ENCODE measurements around the gene EDN3.
A peak's percentile ranks its signal among the peaks of the same experiment; 100 is the strongest.

The EDN3 gene

DNA sequence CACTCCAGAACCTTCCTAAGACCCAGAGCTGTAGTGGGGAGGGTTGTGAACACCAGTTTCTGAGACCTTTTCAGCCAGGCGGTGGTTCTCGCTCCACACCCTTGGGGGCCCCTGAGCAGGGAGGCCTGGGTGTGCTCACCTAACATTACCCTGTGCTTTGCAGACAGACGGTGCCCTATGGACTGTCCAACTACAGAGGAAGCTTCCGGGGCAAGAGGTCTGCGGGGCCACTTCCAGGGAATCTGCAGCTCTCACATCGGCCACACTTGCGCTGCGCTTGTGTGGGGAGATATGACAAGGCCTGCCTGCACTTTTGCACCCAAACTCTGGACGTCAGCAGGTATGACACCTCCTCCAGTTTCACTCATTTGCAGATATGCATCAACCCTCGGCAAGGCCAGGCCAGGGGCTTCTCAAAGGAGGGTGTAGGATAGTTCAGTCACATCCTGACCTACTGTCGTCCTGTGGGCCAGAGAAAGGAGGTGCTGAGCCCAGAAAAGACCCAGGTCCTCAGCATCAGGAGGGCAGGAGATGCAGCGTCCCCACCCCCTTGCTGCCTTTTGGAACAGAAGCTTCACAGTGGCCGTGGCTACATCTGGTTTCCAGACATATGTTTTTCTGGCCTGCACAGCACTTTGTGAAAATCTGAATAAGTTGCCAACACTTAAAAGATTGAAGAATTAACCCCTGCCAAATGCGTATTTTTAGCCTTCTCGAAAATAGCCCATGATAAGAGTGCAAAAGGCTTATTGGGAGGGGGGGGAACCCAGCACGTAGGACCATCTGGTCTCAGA lies 20.6 kb downstream of the EDN3 start:
- no peak for TF ChIP-seq SIN3A (IDR thresholded peaks at IDR 0.05; ENCODE audit: borderline replicate concordance, insufficient read depth, low read length)
- no peak for TF ChIP-seq TAF1 (IDR thresholded peaks at IDR 0.05; ENCODE audit: borderline replicate concordance, insufficient read depth, low read length)
- TF ChIP-seq, protein P1, sequence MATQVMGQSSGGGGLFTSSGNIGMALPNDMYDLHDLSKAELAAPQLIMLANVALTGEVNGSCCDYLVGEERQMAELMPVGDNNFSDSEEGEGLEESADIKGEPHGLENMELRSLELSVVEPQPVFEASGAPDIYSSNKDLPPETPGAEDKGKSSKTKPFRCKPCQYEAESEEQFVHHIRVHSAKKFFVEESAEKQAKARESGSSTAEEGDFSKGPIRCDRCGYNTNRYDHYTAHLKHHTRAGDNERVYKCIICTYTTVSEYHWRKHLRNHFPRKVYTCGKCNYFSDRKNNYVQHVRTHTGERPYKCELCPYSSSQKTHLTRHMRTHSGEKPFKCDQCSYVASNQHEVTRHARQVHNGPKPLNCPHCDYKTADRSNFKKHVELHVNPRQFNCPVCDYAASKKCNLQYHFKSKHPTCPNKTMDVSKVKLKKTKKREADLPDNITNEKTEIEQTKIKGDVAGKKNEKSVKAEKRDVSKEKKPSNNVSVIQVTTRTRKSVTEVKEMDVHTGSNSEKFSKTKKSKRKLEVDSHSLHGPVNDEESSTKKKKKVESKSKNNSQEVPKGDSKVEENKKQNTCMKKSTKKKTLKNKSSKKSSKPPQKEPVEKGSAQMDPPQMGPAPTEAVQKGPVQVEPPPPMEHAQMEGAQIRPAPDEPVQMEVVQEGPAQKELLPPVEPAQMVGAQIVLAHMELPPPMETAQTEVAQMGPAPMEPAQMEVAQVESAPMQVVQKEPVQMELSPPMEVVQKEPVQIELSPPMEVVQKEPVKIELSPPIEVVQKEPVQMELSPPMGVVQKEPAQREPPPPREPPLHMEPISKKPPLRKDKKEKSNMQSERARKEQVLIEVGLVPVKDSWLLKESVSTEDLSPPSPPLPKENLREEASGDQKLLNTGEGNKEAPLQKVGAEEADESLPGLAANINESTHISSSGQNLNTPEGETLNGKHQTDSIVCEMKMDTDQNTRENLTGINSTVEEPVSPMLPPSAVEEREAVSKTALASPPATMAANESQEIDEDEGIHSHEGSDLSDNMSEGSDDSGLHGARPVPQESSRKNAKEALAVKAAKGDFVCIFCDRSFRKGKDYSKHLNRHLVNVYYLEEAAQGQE (IDR thresholded peaks at IDR 0.05; ENCODE audit: insufficient read depth in 1 of 2, low read depth in 2 of 2, low read length in 2 of 2) = no peak

DNA sequence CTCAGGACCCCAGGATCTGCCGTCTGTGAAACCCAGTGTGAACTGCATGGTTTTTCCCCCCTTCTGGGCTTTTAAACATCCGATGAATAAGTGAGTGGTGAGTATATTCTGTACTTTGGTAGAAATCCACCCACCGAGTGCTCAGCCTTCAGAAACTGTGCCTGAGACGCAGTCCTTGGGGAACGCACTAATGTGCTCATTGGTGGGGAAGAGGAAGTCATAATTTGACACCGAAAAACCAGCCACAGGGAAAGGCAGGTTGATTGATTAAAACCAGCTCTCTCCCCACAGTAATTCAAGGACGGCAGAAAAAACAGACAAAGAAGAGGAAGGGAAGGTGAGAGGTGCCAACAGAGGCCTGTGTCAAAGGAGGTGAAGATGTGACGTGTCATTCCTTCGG lies 21.7 kb downstream of the EDN3 start:
- TF ChIP-seq, protein P1 (IDR thresholded peaks at IDR 0.05; ENCODE audit: insufficient read depth in 1 of 2, low read depth in 2 of 2, low read length in 2 of 2) = no peak
- no peak for TF ChIP-seq TAF1 (IDR thresholded peaks at IDR 0.05; ENCODE audit: borderline replicate concordance, insufficient read depth, low read length)
- TF ChIP-seq POLR2AphosphoS5 (IDR thresholded peaks at IDR 0.05; ENCODE audit: low read depth, low read length) = no peak
- TF ChIP-seq FOXP2 (optimal IDR thresholded peaks at IDR 0.05; ENCODE audit: borderline replicate concordance, extremely low read depth, extremely low read length, insufficient read depth) = no peak
- no peak for TF ChIP-seq SIN3A (IDR thresholded peaks at IDR 0.05; ENCODE audit: borderline replicate concordance, insufficient read depth, low read length)

- peak; percentile 39 for TF ChIP-seq FOXP2 (optimal IDR thresholded peaks at IDR 0.05; ENCODE audit: borderline replicate concordance, extremely low read depth, extremely low read length, insufficient read depth)
- TF ChIP-seq, protein P1 (IDR thresholded peaks at IDR 0.05; ENCODE audit: insufficient read depth in 1 of 2, low read depth in 2 of 2, low read length in 2 of 2) = no peak
- TF ChIP-seq POLR2AphosphoS5 (IDR thresholded peaks at IDR 0.05; ENCODE audit: low read depth, low read length) = no peak
- TF ChIP-seq SIN3A (IDR thresholded peaks at IDR 0.05; ENCODE audit: borderline replicate concordance, insufficient read depth, low read length) = no peak
Observed at GRCh38 chr20:59322585-59323454, 22.4 kb downstream of the EDN3 start.

GRCh38 chr20:59323731-59324130 lies 23.3 kb downstream of the EDN3 start:
- no peak for TF ChIP-seq SIN3A (IDR thresholded peaks at IDR 0.05; ENCODE audit: borderline replicate concordance, insufficient read depth, low read length)
- TF ChIP-seq TAF1 (IDR thresholded peaks at IDR 0.05; ENCODE audit: borderline replicate concordance, insufficient read depth, low read length) = no peak
- TF ChIP-seq POLR2AphosphoS5 (IDR thresholded peaks at IDR 0.05; ENCODE audit: low read depth, low read length) = no peak
- no peak for TF ChIP-seq FOXP2 (optimal IDR thresholded peaks at IDR 0.05; ENCODE audit: borderline replicate concordance, extremely low read depth, extremely low read length, insufficient read depth)
- TF ChIP-seq, protein P1 (IDR thresholded peaks at IDR 0.05; ENCODE audit: insufficient read depth in 1 of 2, low read depth in 2 of 2, low read length in 2 of 2) = no peak
